NT2/D1 (cell line): Measurements from ENCODE around the gene AP4M1.

Experiments used
- SUZ12 ChIP-seq: IDR thresholded peaks from 2 replicates; pipeline ENCODE4 v1.6.1; 2011; ENCODE audit not compliant: insufficient read length, insufficient read depth; ENCODE audit errors: extremely low read depth
- YY1 ChIP-seq: IDR thresholded peaks from 2 replicates; pipeline ENCODE4 v1.6.1; 2011; ENCODE audit not compliant: insufficient read length, insufficient read depth
- ZNF274 ChIP-seq: IDR thresholded peaks from 2 replicates; pipeline ENCODE4 v1.6.1; 2011; ENCODE audit warnings: mild to moderate bottlenecking, low read depth, low read length

DNA sequence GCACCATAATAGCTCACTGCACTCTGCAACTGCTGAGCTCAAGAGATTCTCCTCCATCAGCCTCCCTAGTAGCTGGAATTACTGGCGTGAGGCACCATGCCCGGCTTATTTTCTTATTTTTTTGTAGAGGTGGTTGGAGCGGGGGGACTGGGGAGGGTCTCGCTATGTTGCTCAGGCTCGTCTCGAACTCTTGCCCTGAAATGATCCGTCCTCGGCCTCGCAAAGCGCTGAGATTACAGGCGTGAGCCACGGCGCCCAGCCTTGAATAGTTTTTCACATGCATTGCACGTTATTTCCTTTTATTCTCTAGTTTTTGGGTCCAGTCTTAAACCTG, 46.7 kb downstream of the AP4M1 start:
- TF ChIP-seq YY1 = no peak
- no peak for TF ChIP-seq ZNF274
- no peak for TF ChIP-seq SUZ12
